K562 (cell line): ENCODE results near the gene CUL2. TPM values are rescaled to one million over a fixed set of nuclear protein-coding genes. Genes with fewer than 3 reads are reported as not detected.

Experiments used
- ATAC-seq: fragments of 200-7000 bp; cut with Tn5 transposase; 3 replicates; pipeline ENCODE4 v1.9.1; 2020; ENCODE audit warnings: moderate library complexity
- BruUV-seq: library from RNA; stranded (reverse); fragments of 400-500 nt; replicated peaks from 2 replicates; lab custom pipeline; 2021; lab: Mats Ljungman, UMichigan
- CTCF ChIA-PET: fragments of 300-600 bp; formaldehyde crosslinking; extraction: SDS; loops from one replicate; lab custom pipeline; 2021; ENCODE audit warnings: low intra/inter-chr PET ratio; lab: Yijun Ruan, JAX
- POLR2A ChIA-PET: fragments of 300-600, 350-650 bp; sonication (Branson Sonifier 250); formaldehyde crosslinking; extraction: SDS; loops from one replicate; lab custom pipeline; 2021; ENCODE audit warnings: antibody characterized with exemption, inconsistent platforms; lab: Yijun Ruan, JAX
- DNase-seq, 4 experiments: peaks; one replicate each; pipeline versions ENCODE4 v3.0.0 to v3.0.0-alpha.2; 2011 to 2018; ENCODE audit warnings: low spot score in 3 of 4, mixed read lengths in 3 of 4; ENCODE audit errors: extremely low read depth in 1 of 4
- FAIRE-seq: peaks from 2 replicates; lab custom pipeline; 2011; peaks lifted over from hg19 to GRCh38; lab: Jason Lieb, UNC
- H2AFZ ChIP-seq: 2 replicates; pipeline ENCODE4 v1.6.0; 2011; ENCODE audit warnings: low read depth, low read length, control low read depth, inconsistent platforms
- H3K27ac ChIP-seq: fragments of 200-600 bp; 3 replicates; pipeline ENCODE4 v1.8.0; 2011; ENCODE audit warnings: low read depth, mild to moderate bottlenecking, control low read depth, inconsistent platforms, low read length, moderate library complexity, mixed read lengths; ENCODE audit errors: extremely low read depth
- H3K27me3 ChIP-seq, 2 experiments: fragments of 300-600 bp in 1 of 2; 2 replicates in 1 of 2; 3 replicates in 1 of 2; pipeline versions ENCODE4 v1.6.0 to v1.8.0; 2011; ENCODE audit warnings: inconsistent platforms in 2 of 2, low read length in 2 of 2, mild to moderate bottlenecking in 1 of 2, mixed read lengths in 1 of 2, moderate library complexity in 1 of 2; ENCODE audit not compliant: control insufficient read depth in 2 of 2, insufficient read depth in 2 of 2
- H3K36me3 ChIP-seq: fragments of 300-600 bp; 3 replicates; pipeline ENCODE4 v1.8.0; 2011; ENCODE audit warnings: mild to moderate bottlenecking, low read length, inconsistent platforms; ENCODE audit not compliant: control insufficient read depth, insufficient read depth
- H3K4me1 ChIP-seq, 2 experiments: fragments of 200-600 bp in 1 of 2; replicated peaks in 1 of 2; 2 replicates in 1 of 2; 3 replicates in 1 of 2; pipeline versions ENCODE4 v1.5.1 to v1.8.0; 2011; ENCODE audit warnings: inconsistent platforms in 2 of 2, low read length in 2 of 2, mild to moderate bottlenecking in 1 of 2, mixed read lengths in 1 of 2, moderate library complexity in 1 of 2; ENCODE audit not compliant: control insufficient read depth in 2 of 2, insufficient read depth in 2 of 2
- H3K4me2 ChIP-seq: 2 replicates; pipeline ENCODE4 v1.6.1; 2011; ENCODE audit warnings: low read length, control low read depth, inconsistent platforms, mixed read lengths; ENCODE audit not compliant: insufficient read depth
- H3K4me3 ChIP-seq: fragments of 200-600 bp; sonication (generic), shearing (Covaris generic); 2 replicates; pipeline ENCODE4 v1.5.1; 2016; ENCODE audit warnings: control low read depth, inconsistent platforms
- H3K79me2 ChIP-seq: fragments of 200-600 bp; 3 replicates; pipeline ENCODE4 v1.8.0; 2011; ENCODE audit warnings: low read length, inconsistent platforms; ENCODE audit not compliant: control insufficient read depth, insufficient read depth
- H3K9ac ChIP-seq, 2 experiments: 2 replicates each; pipeline versions ENCODE4 v1.6.0 to v1.6.1; 2011; ENCODE audit warnings: low read depth in 2 of 2, low read length in 2 of 2, control low read depth in 1 of 2, inconsistent platforms in 1 of 2, mild to moderate bottlenecking in 1 of 2, mixed read lengths in 1 of 2; ENCODE audit not compliant: insufficient read depth in 1 of 2
- H3K9me1 ChIP-seq: one replicate; pipeline ENCODE4 v1.6.0; 2011; ENCODE audit warnings: inconsistent platforms, mild to moderate bottlenecking, low read length, moderate library complexity; ENCODE audit not compliant: control insufficient read depth, insufficient read depth
- H3K9me3 ChIP-seq: replicated peaks from 2 replicates; pipeline ENCODE4 v1.5.1; 2011; ENCODE audit warnings: low read depth, low read length, inconsistent platforms; ENCODE audit not compliant: control insufficient read depth, insufficient read depth
- H4K20me1 ChIP-seq: replicated peaks from 2 replicates; pipeline ENCODE4 v1.6.1; 2011; ENCODE audit warnings: low read length, inconsistent platforms, mixed read lengths; ENCODE audit not compliant: control insufficient read depth, insufficient read depth
- CHCHD3 ChIP-seq: fragments of 250-450 bp; sonication (Bioruptor Pico); IDR thresholded peaks from 2 replicates; pipeline ENCODE4 v2.1.2; 2022; ENCODE audit warnings: mild to moderate bottlenecking
- CTCFL ChIP-seq: IDR thresholded peaks from 2 replicates; pipeline ENCODE4 v1.6.1; 2011; ENCODE audit warnings: borderline replicate concordance, low read depth, mild to moderate bottlenecking, moderate library complexity, low read length; ENCODE audit not compliant: insufficient read depth, poor library complexity, severe bottlenecking
- MCM7 ChIP-seq, 2 experiments: fragments of 450-650 bp; IDR thresholded peaks; 2 replicates each; pipeline ENCODE4 v1.6.1; 2016 to 2018
- NR2C2 ChIP-seq, 2 experiments: fragments of 200-800 bp in 1 of 2; sonication (Bioruptor generic) in 1 of 2; sonication (generic) in 1 of 2; formaldehyde crosslinking in 1 of 2; IDR thresholded peaks; 2 replicates each; pipeline versions ENCODE4 v1.6.1 to v1.8.0; 2016 to 2022; ENCODE audit warnings: mild to moderate bottlenecking in 1 of 2, missing compliant biosample characterization in 1 of 2, missing genetic modification characterization in 1 of 2, missing genetic modification reagents in 1 of 2
- SETDB1 ChIP-seq: IDR thresholded peaks from one replicate; pipeline ENCODE4 v1.6.1; 2012; ENCODE audit warnings: low read length, control low read depth, inconsistent platforms
- YY1 ChIP-seq, 3 experiments: IDR thresholded peaks; 2 replicates each; pipeline ENCODE4 v1.6.1; 2011; ENCODE audit warnings: low read length in 2 of 3, mild to moderate bottlenecking in 2 of 3, moderate library complexity in 2 of 3, borderline replicate concordance in 1 of 3, control low read depth in 1 of 3, low read depth in 1 of 3; ENCODE audit not compliant: insufficient read depth in 3 of 3, insufficient replicate concordance in 2 of 3, control insufficient read depth in 1 of 3, insufficient read length in 1 of 3; ENCODE audit errors: extremely low read depth in 1 of 3
- ZNF280A ChIP-seq: fragments of 450-650 bp; IDR thresholded peaks from 2 replicates; pipeline ENCODE4 v1.6.1; 2018; ENCODE audit warnings: mild to moderate bottlenecking, low read depth; ENCODE audit not compliant: partially characterized antibody
- ZNF311 ChIP-seq: fragments of 250-450 bp; sonication (Bioruptor Pico); IDR thresholded peaks from 2 replicates; pipeline ENCODE4 v1.4.0; 2020; ENCODE audit warnings: mild to moderate bottlenecking, moderate library complexity
- WGBS: fragments of 100-300 bp; shearing (Covaris generic); methylation state at CpG from one replicate; pipeline ENCODE4 v1.1.6; 2016; ENCODE audit warnings: low coverage, mixed read lengths; ENCODE audit not compliant: insufficient coverage; ENCODE audit errors: missing lambda C conversion rate; 5-methylcytosine and 5-hydroxymethylcytosine counted together
- in situ Hi-C: fragments of 300-500 bp; cut with MboI; formaldehyde crosslinking; loops from 4 replicates; pipeline ENCODE4 v1.15.0; 2018; ENCODE audit warnings: inconsistent platforms, mixed read lengths
- intact Hi-C: fragments of 100-400 bp; cut with micrococcal nuclease; formaldehyde crosslinking; loops from 2 replicates; pipeline ENCODE4 v1.14.2; 2022
- polyA plus RNA-seq, 8 experiments: library from polyadenylated mRNA; depleted of rRNA in 4 of 8; stranded (reverse) in 5 of 8; unstranded in 3 of 8; fragments of >200 nt; fragmentation: Nextera tagmentation in 2 of 8; fragmentation: Illumina TruSeq in 1 of 8; extraction: Ambion mirVana in 2 of 8; extraction: Trizol in 1 of 8; gene quantifications; 2 replicates each; pipeline versions ENCODE4 v1.2.1 to v1.2.3, GENCODE V29; 2011 to 2014; ENCODE audit warnings: inconsistent platforms in 1 of 8, missing spikeins in 1 of 8
- total RNA-seq, 7 experiments: library from RNA; depleted of rRNA in 6 of 7; stranded (reverse); fragments of >200 nt in 6 of 7; fragmentation: Illumina TruSeq in 2 of 7; extraction: Trizol in 2 of 7; gene quantifications; 2 replicates each; pipeline versions ENCODE4 v1.2.1 to v1.2.3, GENCODE V29; 2011 to 2021; ENCODE audit warnings: low replicate concordance in 1 of 7

The CUL2 gene
- total and polyA plus RNA-seq, 9 of the 15 experiments (the other 6 are each of a cell fraction or from before 2014, with no cell fraction given) = 17.3 to 46.3 (median 41.2) TPM

- no TSS peak for BruUV-seq
- in situ Hi-C loops = no loop called here
- Histone ChIP-seq H3K27ac (no peak overlapping the region), H4K20me1 (no peaks in the 10 kb centered on the region), H3K9me1 (no peaks in the 10 kb centered on the region)
- ATAC-seq = no peak
- POLR2A ChIA-PET = no interaction called here
- TF ChIP-seq ZNF311 (CRISPR knock-in tag) (no peak), SETDB1 (no peak), CHCHD3 (no peak), MCM7 (IDR thresholded peaks at IDR 0.05) (no peak)
- TF ChIP-seq, all 486 proteins: peak for 0
- Histone ChIP-seq H3K9ac (no peak overlapping the region), H3K4me2 (no peak overlapping the region), H2AFZ (no peak overlapping the region), H3K4me1 (no peaks in the 10 kb centered on the region), H3K36me3 (no peaks in the 10 kb centered on the region), H3K27me3 (no peaks in the 10 kb centered on the region; a peak in 1 of 5 replicates), H3K79me2 (no peaks in the 10 kb centered on the region), H3K4me3 (no peak overlapping the region), H3K9me3 (no peaks in the 10 kb centered on the region)
- 4% methylated on average over 2 of the region's 2 CpGs for WGBS
- CTCF ChIA-PET = interaction anchor here (1.8 kb wide), 1 partner anchor 223 kb away, joined by 7 read pairs; no protein-coding TSS in a partner anchor
- DNase-seq = no peak
- intact Hi-C loops = loop anchor here (2.0 to 10.0 kb wide), 3 partner anchors 99 to 223 kb away; partner anchors contain the start of genes CREM and CUL2
- FAIRE-seq = no peak
Observed at GRCh38 chr10:34995925-34996324, 94.2 kb downstream of the CUL2 start.

- no TSS peak for BruUV-seq
- Histone ChIP-seq H4K20me1 (no peaks in the 10 kb centered on the region), H3K4me1 (no peaks in the 10 kb centered on the region), H3K79me2 (no peaks in the 10 kb centered on the region), H3K27ac (no peak overlapping the region), H3K9me1 (no peaks in the 10 kb centered on the region), H3K36me3 (no peaks in the 10 kb centered on the region), H3K4me3 (no peak overlapping the region), H2AFZ (peak overlapping the region; percentile 69), H3K9me3 (no peaks in the 10 kb centered on the region), H3K4me2 (no peak overlapping the region), H3K9ac (no peak overlapping the region), H3K27me3 (no peaks in the 10 kb centered on the region; a peak in 1 of 5 replicates)
- in situ Hi-C loops = no loop called here
- 7% methylated on average over 7 of the region's 7 CpGs for whole genome bisulfite sequencing
- ChIA-PET POLR2A (interaction anchor here (0.9 to 1.7 kb wide), 2 partner anchors 8 to 11 kb away, joined by 4 to 5 read pairs; no protein-coding TSS in a partner anchor), CTCF (interaction anchor here (1.2 to 1.8 kb wide), 2 partner anchors 33 to 224 kb away, joined by 4 to 7 read pairs; no protein-coding TSS in a partner anchor)
- ATAC-seq (peak; percentile 89), FAIRE-seq (peak; percentile 65), DNase-seq (peak; percentile 56 to 72 (median 64))
- intact Hi-C loops = loop anchor here (2.0 to 10.0 kb wide), 3 partner anchors 100 to 224 kb away; partner anchors contain the start of genes CREM and CUL2
- TF ChIP-seq CTCFL (peak; percentile 5), NR2C2 (CRISPR knock-in tag; IDR thresholded peaks at IDR 0.05) (no peak), NR2C2 (tag; IDR thresholded peaks at IDR 0.05) (no peak), YY1 (IDR thresholded peaks at IDR 0.05; ENCODE audit: borderline replicate concordance in 1 of 3, control insufficient read depth in 1 of 3, extremely low read depth in 1 of 3, insufficient read depth in 3 of 3, insufficient read length in 1 of 3, insufficient replicate concordance in 2 of 3, low read depth in 1 of 3, low read length in 2 of 3) (no peak), ZNF280A (no peak)
Observed at GRCh38 chr10:34994565-34995142, 95.5 kb downstream of the CUL2 start.
